ENCODE data around the gene CHADL.
"Not testable (repeated sequence)": the region's sequence is repeated elsewhere in the genome, so short reads cannot be mapped to it uniquely, and the experiment has no call there.

- not testable (repeated sequence) for TF ChIP-seq CTCF (conservative IDR thresholded peaks at IDR 0.05; ENCODE audit: low read depth, low read length); EZH2 (IDR thresholded peaks at IDR 0.05; ENCODE audit: low read length, unreplicated experiment); EZH2phosphoT487 (IDR thresholded peaks at IDR 0.05; ENCODE audit: borderline replicate concordance, low read length)
Measured at GRCh38 chr22:41259756-41260155, 19.0 kb upstream of the CHADL start.

All from PC-3 (cell line).